OCI-LY1 (cell line): Measurements from ENCODE around the gene MEGF6.

Experiments
- H2AFZ ChIP-seq: fragments of 200-600 bp; sonication (generic), shearing (Covaris generic); 2 replicates; pipeline ENCODE4 v1.6.0; 2014; ENCODE audit warnings: antibody characterized with exemption, mild to moderate bottlenecking, low read length
- H3F3A ChIP-seq: fragments of 200-600 bp; sonication (generic), shearing (Covaris generic); 2 replicates; pipeline ENCODE4 v1.6.0; 2014; ENCODE audit warnings: mild to moderate bottlenecking, antibody characterized with exemption, low read length, moderate library complexity; ENCODE audit not compliant: insufficient read depth
- H3K27ac ChIP-seq: fragments of 200-600 bp; sonication (generic); 2 replicates; pipeline ENCODE4 v1.5.1; 2014; ENCODE audit warnings: low read length, mixed run types, mild to moderate bottlenecking, low read depth; ENCODE audit not compliant: poor library complexity, severe bottlenecking
- H3K27me3 ChIP-seq: fragments of 200-600 bp; sonication (generic); 2 replicates; pipeline ENCODE4 v1.6.0; 2014; ENCODE audit warnings: antibody characterized with exemption, mild to moderate bottlenecking, low read length, moderate library complexity; ENCODE audit not compliant: insufficient read depth
- H3K36me3 ChIP-seq: fragments of 200-600 bp; sonication (generic); 2 replicates; pipeline ENCODE4 v1.6.1; 2014; ENCODE audit warnings: mild to moderate bottlenecking, antibody characterized with exemption, low read length, moderate library complexity, mixed read lengths; ENCODE audit not compliant: insufficient read depth
- H3K4me1 ChIP-seq: fragments of 200-600 bp; sonication (generic); 2 replicates; pipeline ENCODE4 v1.5.1; 2014; ENCODE audit warnings: mild to moderate bottlenecking, low read length, moderate library complexity; ENCODE audit not compliant: insufficient read depth, severe bottlenecking
- H3K4me2 ChIP-seq: fragments of 200-600 bp; sonication (generic), shearing (Covaris generic); 2 replicates; pipeline ENCODE4 v1.6.1; 2014; ENCODE audit warnings: low read length
- H3K4me3 ChIP-seq: fragments of 200-600 bp; sonication (generic); 2 replicates; pipeline ENCODE4 v1.5.1; 2014; ENCODE audit warnings: low read length, low read depth, mild to moderate bottlenecking, mixed read lengths; ENCODE audit not compliant: poor library complexity, severe bottlenecking
- H3K79me2 ChIP-seq: fragments of 200-600 bp; shearing (Covaris generic); 2 replicates; pipeline ENCODE4 v1.6.1; 2016; ENCODE audit warnings: mixed run types, low read length, mixed read lengths; ENCODE audit not compliant: insufficient read depth
- H3K9ac ChIP-seq: fragments of 200-600 bp; sonication (generic), shearing (Covaris generic); 2 replicates; pipeline ENCODE4 v1.6.1; 2014; ENCODE audit warnings: mild to moderate bottlenecking, low read length, mixed read lengths
- H3K9me2 ChIP-seq: fragments of 200-600 bp; sonication (generic), shearing (Covaris generic); 2 replicates; pipeline ENCODE4 v1.6.1; 2014; ENCODE audit warnings: low read depth, mild to moderate bottlenecking, low read length, mixed read lengths
- H3K9me3 ChIP-seq: fragments of 200-600 bp; shearing (Covaris generic); 2 replicates; pipeline ENCODE4 v1.6.1; 2014; ENCODE audit warnings: low read length, mixed read lengths
- H4K20me1 ChIP-seq: fragments of 200-600 bp; sonication (generic), shearing (Covaris generic); 2 replicates; pipeline ENCODE4 v1.6.0; 2016; ENCODE audit warnings: mild to moderate bottlenecking, low read length; ENCODE audit not compliant: insufficient read depth
- CTCF ChIP-seq: fragments of 200-600 bp; sonication (generic), shearing (Covaris generic); IDR thresholded peaks from 2 replicates; pipeline ENCODE4 v1.5.1; 2017; ENCODE audit warnings: mild to moderate bottlenecking, antibody characterized with exemption, low read length, moderate library complexity, mixed read lengths
- EZH2 ChIP-seq: fragments of 200-600 bp; sonication (generic), shearing (Covaris generic); IDR thresholded peaks from 2 replicates; pipeline ENCODE4 v1.8.0; 2017; ENCODE audit warnings: borderline replicate concordance, mixed run types, mild to moderate bottlenecking, antibody characterized with exemption, low read length, moderate library complexity, mixed read lengths

The MEGF6 gene

GRCh38 chr1:3522564-3523265, 88.6 kb downstream of the MEGF6 start:
- Histone ChIP-seq H4K20me1 (no peaks in the 10 kb centered on the region), H3K4me1 (no peaks in the 10 kb centered on the region), H3K27me3 (peaks cover 15% of the 10 kb centered on the region; the same call in 1 of the 2 replicates), H3K36me3 (no peaks in the 10 kb centered on the region), H3K9me2 (no peaks in the 10 kb centered on the region), H3F3A (no peaks in the 10 kb centered on the region), H3K9ac (no peak overlapping the region), H3K4me2 (no peak overlapping the region), H3K4me3 (no peak overlapping the region), H2AFZ (no peak overlapping the region), H3K27ac (no peak overlapping the region), H3K79me2 (no peaks in the 10 kb centered on the region), H3K9me3 (no peaks in the 10 kb centered on the region)
- TF ChIP-seq CTCF (no peak), EZH2 (no peak)

DNA sequence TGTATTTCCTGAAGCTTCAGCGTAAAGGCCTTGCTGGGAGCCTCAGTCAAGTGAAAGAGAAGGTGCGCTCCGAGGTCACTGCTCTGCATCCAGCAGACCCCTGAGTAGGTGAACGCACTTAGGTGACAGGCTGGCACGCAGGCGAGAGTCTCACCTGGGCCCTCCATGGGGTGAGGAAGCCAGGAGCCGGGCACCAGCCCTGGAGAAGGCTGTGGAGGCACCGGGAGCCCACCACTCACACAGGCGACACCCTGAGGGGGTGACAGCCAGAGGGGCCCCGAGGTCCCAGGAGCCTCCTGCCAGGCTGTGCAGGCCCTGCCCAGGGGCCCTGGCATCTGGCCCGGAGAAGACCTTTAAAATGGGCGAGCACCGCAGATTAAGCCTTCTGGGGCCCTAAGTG, 89.2 kb downstream of the MEGF6 start:
- H3K9me3 ChIP-seq: no peaks in the 10 kb centered on the region
- TF ChIP-seq CTCF (no peak), EZH2 (no peak)
- H3K27me3 ChIP-seq: peaks cover 16% of the 10 kb centered on the region; the same call in 1 of the 2 replicates
- H3K4me3 ChIP-seq: no peak overlapping the region
- no peak overlapping the region for H3K4me2 ChIP-seq
- no peak overlapping the region for H3K9ac ChIP-seq
- H3K79me2 ChIP-seq: no peaks in the 10 kb centered on the region
- no peak overlapping the region for H3K27ac ChIP-seq
- H4K20me1 ChIP-seq: no peaks in the 10 kb centered on the region
- no peaks in the 10 kb centered on the region for H3K36me3 ChIP-seq
- H2AFZ ChIP-seq: no peak overlapping the region
- no peaks in the 10 kb centered on the region for H3F3A ChIP-seq
- H3K9me2 ChIP-seq: no peaks in the 10 kb centered on the region
- H3K4me1 ChIP-seq: no peaks in the 10 kb centered on the region

GRCh38 chr1:3521426-3521825, 89.9 kb downstream of the MEGF6 start:
- Histone ChIP-seq H3K27me3 (peaks cover 16% of the 10 kb centered on the region; the same call in 1 of the 2 replicates), H3K9me2 (no peaks in the 10 kb centered on the region), H3K36me3 (no peaks in the 10 kb centered on the region), H3K4me2 (no peak overlapping the region), H3K9me3 (no peaks in the 10 kb centered on the region), H3K9ac (no peak overlapping the region), H3F3A (no peaks in the 10 kb centered on the region), H3K27ac (no peak overlapping the region), H3K79me2 (no peaks in the 10 kb centered on the region), H3K4me1 (no peaks in the 10 kb centered on the region), H4K20me1 (no peaks in the 10 kb centered on the region), H3K4me3 (no peak overlapping the region), H2AFZ (no peak overlapping the region)
- TF ChIP-seq EZH2 (no peak), CTCF (no peak)
